ENCODE data around the gene KLHL36. TPM values are rescaled to one million over a fixed set of nuclear protein-coding genes. Genes with fewer than 3 reads are reported as not detected.
A peak's percentile ranks its signal among the peaks of the same experiment; 100 is the strongest.

The KLHL36 gene
- total RNA-seq, 1 experiment from 2014 or later: 36.7 TPM

DNA sequence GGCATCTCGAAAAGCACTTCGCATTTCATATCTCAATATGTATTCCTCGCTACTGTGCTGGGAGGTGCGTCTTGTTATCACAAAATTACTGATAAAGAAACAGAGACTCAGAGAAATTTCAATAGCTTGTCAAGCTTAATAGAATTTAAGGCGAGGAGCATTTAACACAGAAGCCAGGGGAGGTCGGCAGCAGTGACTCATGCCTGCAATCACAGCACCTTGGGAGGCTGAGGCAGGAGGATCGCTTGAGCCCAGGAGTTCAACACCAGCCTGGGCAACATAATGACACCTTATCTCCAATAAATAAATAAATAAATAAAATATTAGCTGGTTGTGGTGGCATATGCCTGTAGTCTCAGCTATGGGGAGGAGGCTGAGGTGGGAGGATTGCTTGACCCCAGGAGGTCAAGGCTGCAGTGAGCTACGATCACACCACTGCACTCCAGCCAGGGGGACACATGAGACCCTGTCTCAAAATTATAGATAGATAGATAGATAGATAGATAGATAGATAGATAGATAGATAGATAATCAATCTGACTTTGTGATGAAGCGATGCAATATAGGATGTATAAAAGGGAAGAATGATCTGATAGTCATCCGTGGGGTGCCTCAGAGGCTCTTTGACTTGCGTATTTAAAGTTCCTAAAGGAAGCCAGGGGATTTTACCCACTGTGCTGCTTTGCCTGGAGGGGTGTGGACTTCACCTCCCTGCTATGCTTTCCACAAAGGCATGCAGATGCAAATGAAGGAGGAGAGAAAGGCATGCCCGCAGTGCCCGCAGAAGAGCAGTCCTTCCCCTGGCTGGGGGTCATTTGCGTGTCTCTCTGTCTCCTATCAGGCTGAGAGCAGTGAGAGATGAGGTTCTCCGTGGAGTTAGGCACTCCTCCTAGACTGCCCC lies 35.6 kb downstream of the KLHL36 start:
- Mint-ChIP-seq H3K36me3 (ENCODE audit: insufficient read depth in 1 of 3, low read depth in 3 of 3) (peaks cover 0 to 5% (median 0%) of the 10 kb centered on the region in 3 experiments; a peak in 2 of 7 replicates), H3K27ac (peak overlapping the region in 1 of 3 experiments; percentile 72; a peak in 3 of 7 replicates), H3K4me1 (peaks cover 20 to 28% of the 10 kb centered on the region in 2 experiments), H3K27me3 (ENCODE audit: low read depth) (peaks cover 28% of the 10 kb centered on the region), H3K9me3 (peaks cover 8 to 9% of the 10 kb centered on the region in 2 experiments; a peak in 3 of 5 replicates), H3K4me3 (peak overlapping the region in 1 of 2 experiments; percentile 3; a peak in 2 of 5 replicates)
- H3K56ac ChIP-seq (ENCODE audit: insufficient read length, low read depth, low read length): no peak overlapping the region
- no peak overlapping the region for H3K23ac ChIP-seq (ENCODE audit: insufficient read length, low read depth, low read length)
- H4K8ac ChIP-seq (replicated peaks; ENCODE audit: insufficient read length, low read depth, low read length): no peak overlapping the region
- peak overlapping the region; percentile 23 for H3K4me2 ChIP-seq (ENCODE audit: insufficient read depth, insufficient read length, low read length)
- peaks cover under 1% of the 10 kb centered on the region for H4K20me1 ChIP-seq (ENCODE audit: control insufficient read depth, insufficient read depth, insufficient read length)
- no peak overlapping the region for H3K18ac ChIP-seq (ENCODE audit: insufficient read length, low read depth, low read length)
- H3K14ac ChIP-seq (ENCODE audit: insufficient read depth, low read length): no peak overlapping the region
- no peak overlapping the region for H4K91ac ChIP-seq (ENCODE audit: insufficient read length, low read depth, low read length)
- no peak overlapping the region for H2BK120ac ChIP-seq (ENCODE audit: low read depth, low read length, poor library complexity, severe bottlenecking)
- DNase-seq: peak; percentile 75
- H2BK15ac ChIP-seq (ENCODE audit: low read depth, low read length): no peak overlapping the region
- H4K5ac ChIP-seq (ENCODE audit: insufficient read length, low read depth, low read length): no peak overlapping the region
- H3K79me2 ChIP-seq (ENCODE audit: insufficient read depth, low read length): no peaks in the 10 kb centered on the region
- H2BK12ac ChIP-seq (ENCODE audit: insufficient read length, low read depth, low read length): no peak overlapping the region
- no peak overlapping the region for H2BK5ac ChIP-seq (ENCODE audit: insufficient read length, low read length)
- no peak overlapping the region for H2BK20ac ChIP-seq (ENCODE audit: low read depth, low read length, poor library complexity, severe bottlenecking)
- TF ChIP-seq, protein P1, sequence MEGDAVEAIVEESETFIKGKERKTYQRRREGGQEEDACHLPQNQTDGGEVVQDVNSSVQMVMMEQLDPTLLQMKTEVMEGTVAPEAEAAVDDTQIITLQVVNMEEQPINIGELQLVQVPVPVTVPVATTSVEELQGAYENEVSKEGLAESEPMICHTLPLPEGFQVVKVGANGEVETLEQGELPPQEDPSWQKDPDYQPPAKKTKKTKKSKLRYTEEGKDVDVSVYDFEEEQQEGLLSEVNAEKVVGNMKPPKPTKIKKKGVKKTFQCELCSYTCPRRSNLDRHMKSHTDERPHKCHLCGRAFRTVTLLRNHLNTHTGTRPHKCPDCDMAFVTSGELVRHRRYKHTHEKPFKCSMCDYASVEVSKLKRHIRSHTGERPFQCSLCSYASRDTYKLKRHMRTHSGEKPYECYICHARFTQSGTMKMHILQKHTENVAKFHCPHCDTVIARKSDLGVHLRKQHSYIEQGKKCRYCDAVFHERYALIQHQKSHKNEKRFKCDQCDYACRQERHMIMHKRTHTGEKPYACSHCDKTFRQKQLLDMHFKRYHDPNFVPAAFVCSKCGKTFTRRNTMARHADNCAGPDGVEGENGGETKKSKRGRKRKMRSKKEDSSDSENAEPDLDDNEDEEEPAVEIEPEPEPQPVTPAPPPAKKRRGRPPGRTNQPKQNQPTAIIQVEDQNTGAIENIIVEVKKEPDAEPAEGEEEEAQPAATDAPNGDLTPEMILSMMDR (conservative IDR thresholded peaks at IDR 0.05): no peak
- H3K9me3 ChIP-seq (ENCODE audit: control insufficient read depth, low read depth, low read length): no peaks in the 10 kb centered on the region
- no peaks in the 10 kb centered on the region for H3K27me3 ChIP-seq (ENCODE audit: insufficient read depth, low read length)
- WGBS (ENCODE audit: extremely low coverage, insufficient read length, low lambda C conversion rate): no CpG with 5 or more reads among the region's 15 CpGs
- H2AK5ac ChIP-seq (ENCODE audit: insufficient read length, low read length): no peak overlapping the region
- H3K4ac ChIP-seq (ENCODE audit: low read depth, low read length): no peak overlapping the region
- H3K4me1 ChIP-seq (ENCODE audit: insufficient read depth, low read length): no peaks in the 10 kb centered on the region; the same call in 1 of the 2 replicates
- H3K79me1 ChIP-seq (ENCODE audit: insufficient read depth, low read depth, low read length, poor library complexity, severe bottlenecking): no peaks in the 10 kb centered on the region
- no peak overlapping the region for H3K27ac ChIP-seq (ENCODE audit: insufficient read length, low read depth, low read length)
- no peak overlapping the region for H3K9ac ChIP-seq (ENCODE audit: extremely low read depth, insufficient read length, low read length)
- H2AFZ ChIP-seq (ENCODE audit: low read length): no peak overlapping the region
- no peak overlapping the region for H3T11ph ChIP-seq (ENCODE audit: low read length)
- H3K23me2 ChIP-seq (ENCODE audit: insufficient read length, low read depth, low read length, poor library complexity, severe bottlenecking): no peaks in the 10 kb centered on the region
